ENCODE measurements around the gene KRTAP10-3. TPM values are rescaled to one million over a fixed set of nuclear protein-coding genes. Genes with fewer than 3 reads are reported as not detected.

The KRTAP10-3 gene
- polyA plus RNA-seq, 2 of the 4 experiments (the other 2 are of a cell fraction), result not detected

DNA sequence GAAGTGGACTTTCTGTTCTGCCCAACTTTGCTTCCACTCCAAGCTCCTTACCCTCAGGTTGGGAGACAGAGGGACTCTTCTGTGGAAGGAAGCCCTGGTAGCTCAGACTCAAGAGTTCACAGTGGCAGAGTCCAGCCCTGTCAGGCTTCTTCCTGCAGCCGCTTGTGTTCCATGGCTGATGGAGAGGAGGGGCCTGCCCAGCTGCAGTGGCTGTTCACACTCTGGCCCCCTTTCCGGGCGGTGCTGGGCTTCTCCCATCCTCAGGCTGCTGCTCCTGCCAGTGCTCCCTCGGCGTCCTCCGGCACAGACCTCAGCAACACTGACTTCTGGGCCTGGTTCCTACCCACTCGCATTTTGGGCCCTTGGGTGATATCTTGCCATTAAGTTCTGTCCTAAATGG, 22.6 kb downstream of the KRTAP10-3 start:
- no peak overlapping the region for H3K4me2 ChIP-seq
- no peak for FAIRE-seq
- no peak for ATAC-seq
- WGBS (ENCODE audit: missing lambda C conversion rate), result 55% methylated on average over 6 of the region's 7 CpGs
- no peak overlapping the region for H3K4me3 ChIP-seq
- POLR2A ChIA-PET, result no interaction called here
- DNase-seq (ENCODE audit: low read depth in 1 of 2, low spot score in 1 of 2), result no peak
- no peaks in the 10 kb centered on the region for H3K4me1 ChIP-seq
- H3K9me3 ChIP-seq, result no peaks in the 10 kb centered on the region
- H3K27ac ChIP-seq, result no peak overlapping the region
- CTCF ChIA-PET, result no interaction called here
- TF ChIP-seq SMC3 (IDR thresholded peaks at IDR 0.05) (no peak), CHD4 (IDR thresholded peaks at IDR 0.05; ENCODE audit: borderline replicate concordance) (no peak), NR3C1 (IDR thresholded peaks at IDR 0.05) (no peak), ZC3H11A (IDR thresholded peaks at IDR 0.05) (no peak), EP300 (IDR thresholded peaks at IDR 0.05) (no peak), ZNF302 (CRISPR knock-in tag; IDR thresholded peaks at IDR 0.05) (no peak), CBX2 (IDR thresholded peaks at IDR 0.05; ENCODE audit: borderline replicate concordance, low read depth) (no peak), PBX3 (IDR thresholded peaks at IDR 0.05) (no peak), RFX5 (IDR thresholded peaks at IDR 0.05) (no peak), SREBF2 (IDR thresholded peaks at IDR 0.05) (no peak)
- TF ChIP-seq, protein P1, sequence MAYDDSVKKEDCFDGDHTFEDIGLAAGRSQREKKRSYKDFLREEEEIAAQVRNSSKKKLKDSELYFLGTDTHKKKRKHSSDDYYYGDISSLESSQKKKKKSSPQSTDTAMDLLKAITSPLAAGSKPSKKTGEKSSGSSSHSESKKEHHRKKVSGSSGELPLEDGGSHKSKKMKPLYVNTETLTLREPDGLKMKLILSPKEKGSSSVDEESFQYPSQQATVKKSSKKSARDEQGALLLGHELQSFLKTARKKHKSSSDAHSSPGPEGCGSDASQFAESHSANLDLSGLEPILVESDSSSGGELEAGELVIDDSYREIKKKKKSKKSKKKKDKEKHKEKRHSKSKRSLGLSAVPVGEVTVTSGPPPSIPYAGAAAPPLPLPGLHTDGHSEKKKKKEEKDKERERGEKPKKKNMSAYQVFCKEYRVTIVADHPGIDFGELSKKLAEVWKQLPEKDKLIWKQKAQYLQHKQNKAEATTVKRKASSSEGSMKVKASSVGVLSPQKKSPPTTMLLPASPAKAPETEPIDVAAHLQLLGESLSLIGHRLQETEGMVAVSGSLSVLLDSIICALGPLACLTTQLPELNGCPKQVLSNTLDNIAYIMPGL (CRISPR knock-in tag; IDR thresholded peaks at IDR 0.05; ENCODE audit: borderline replicate concordance), result no peak

DNA sequence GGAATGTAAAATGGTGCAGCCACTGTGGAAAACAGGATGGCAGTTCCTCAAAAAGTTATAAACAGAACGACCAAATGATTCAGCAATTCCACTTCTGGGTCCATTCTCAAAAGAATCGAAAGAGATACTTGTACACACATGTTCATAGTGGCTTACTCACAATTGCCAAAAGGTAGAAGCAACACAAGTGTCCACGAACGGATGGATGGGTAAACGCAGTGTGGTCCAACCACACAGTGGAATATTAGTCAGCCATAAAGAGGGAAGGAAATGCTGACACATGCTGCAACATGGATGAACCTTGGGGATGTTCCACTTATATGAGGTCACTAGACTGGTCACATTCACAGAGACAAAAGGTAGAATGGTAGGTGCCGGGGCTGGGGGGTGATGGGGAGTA, 23.9 kb downstream of the KRTAP10-3 start:
- no peak for ATAC-seq

GRCh38 chr21:44533891-44534627, 24.5 kb downstream of the KRTAP10-3 start:
- WGBS (ENCODE audit: missing lambda C conversion rate), result 52% methylated on average over 6 of the region's 21 CpGs
- no peaks in the 10 kb centered on the region for H3K4me1 ChIP-seq
- TF ChIP-seq RAD21 (conservative IDR thresholded peaks at IDR 0.05 in 1 of 2, IDR thresholded peaks at IDR 0.05 in 1 of 2) (no peak), CBX2 (IDR thresholded peaks at IDR 0.05; ENCODE audit: borderline replicate concordance, low read depth) (no peak), ESRRA (IDR thresholded peaks at IDR 0.05; ENCODE audit: borderline replicate concordance, low read length) (no peak), JUNB (IDR thresholded peaks at IDR 0.05) (no peak), ZSCAN20 (CRISPR knock-in tag; IDR thresholded peaks at IDR 0.05) (no peak)
- TF ChIP-seq, protein P2, sequence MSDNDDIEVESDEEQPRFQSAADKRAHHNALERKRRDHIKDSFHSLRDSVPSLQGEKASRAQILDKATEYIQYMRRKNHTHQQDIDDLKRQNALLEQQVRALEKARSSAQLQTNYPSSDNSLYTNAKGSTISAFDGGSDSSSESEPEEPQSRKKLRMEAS (IDR thresholded peaks at IDR 0.05), result no peak
- POLR2A ChIA-PET, result no interaction called here
- no peak overlapping the region for H3K4me3 ChIP-seq
- no peak overlapping the region for H3K27ac ChIP-seq
- no peak overlapping the region for H3K4me2 ChIP-seq
- DNase-seq (ENCODE audit: low read depth in 1 of 2, low spot score in 1 of 2), result no peak
- no peak for FAIRE-seq
- no peaks in the 10 kb centered on the region for H3K9me3 ChIP-seq
- CTCF ChIA-PET, result interaction anchor here (1.7 kb wide), 1 partner anchor 24 kb away, joined by 6 read pairs; no protein-coding TSS in a partner anchor
- no peak for ATAC-seq

More for the DNA sequence above, 23.9 kb downstream of the KRTAP10-3 start:
- POLR2A ChIA-PET, result no interaction called here
- Histone ChIP-seq H3K4me2 (no peak overlapping the region), H3K4me3 (no peak overlapping the region), H3K9me3 (no peaks in the 10 kb centered on the region), H3K4me1 (no peaks in the 10 kb centered on the region), H3K27ac (no peak overlapping the region)
- DNase-seq (ENCODE audit: low read depth in 1 of 2, low spot score in 1 of 2), result no peak
- TF ChIP-seq ESRRA (IDR thresholded peaks at IDR 0.05; ENCODE audit: borderline replicate concordance, low read length) (no peak), TP53 (CRISPR knock-in tag; IDR thresholded peaks at IDR 0.05) (no peak), GATA3 (IDR thresholded peaks at IDR 0.05; ENCODE audit: borderline replicate concordance) (no peak), EHF (CRISPR knock-in tag; IDR thresholded peaks at IDR 0.05) (no peak), MYC (IDR thresholded peaks at IDR 0.05; ENCODE audit: borderline replicate concordance, low read length) (no peak), CHD4 (IDR thresholded peaks at IDR 0.05; ENCODE audit: borderline replicate concordance) (no peak), FOSB (CRISPR knock-in tag; IDR thresholded peaks at IDR 0.05) (no peak), PHF8 (IDR thresholded peaks at IDR 0.05; ENCODE audit: borderline replicate concordance, low read depth) (no peak), EHMT2 (IDR thresholded peaks at IDR 0.05; ENCODE audit: low read depth) (no peak), SREBF2 (IDR thresholded peaks at IDR 0.05) (no peak), EP300 (IDR thresholded peaks at IDR 0.05) (no peak)
- TF ChIP-seq, protein P3, sequence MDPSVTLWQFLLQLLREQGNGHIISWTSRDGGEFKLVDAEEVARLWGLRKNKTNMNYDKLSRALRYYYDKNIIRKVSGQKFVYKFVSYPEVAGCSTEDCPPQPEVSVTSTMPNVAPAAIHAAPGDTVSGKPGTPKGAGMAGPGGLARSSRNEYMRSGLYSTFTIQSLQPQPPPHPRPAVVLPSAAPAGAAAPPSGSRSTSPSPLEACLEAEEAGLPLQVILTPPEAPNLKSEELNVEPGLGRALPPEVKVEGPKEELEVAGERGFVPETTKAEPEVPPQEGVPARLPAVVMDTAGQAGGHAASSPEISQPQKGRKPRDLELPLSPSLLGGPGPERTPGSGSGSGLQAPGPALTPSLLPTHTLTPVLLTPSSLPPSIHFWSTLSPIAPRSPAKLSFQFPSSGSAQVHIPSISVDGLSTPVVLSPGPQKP (IDR thresholded peaks at IDR 0.05; ENCODE audit: low read depth, low read length), result no peak
- TF ChIP-seq, protein P4, sequence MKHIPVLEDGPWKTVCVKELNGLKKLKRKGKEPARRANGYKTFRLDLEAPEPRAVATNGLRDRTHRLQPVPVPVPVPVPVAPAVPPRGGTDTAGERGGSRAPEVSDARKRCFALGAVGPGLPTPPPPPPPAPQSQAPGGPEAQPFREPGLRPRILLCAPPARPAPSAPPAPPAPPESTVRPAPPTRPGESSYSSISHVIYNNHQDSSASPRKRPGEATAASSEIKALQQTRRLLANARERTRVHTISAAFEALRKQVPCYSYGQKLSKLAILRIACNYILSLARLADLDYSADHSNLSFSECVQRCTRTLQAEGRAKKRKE (CRISPR knock-in tag; IDR thresholded peaks at IDR 0.05; ENCODE audit: low read depth), result no peak
- CTCF ChIA-PET, result no interaction called here
- FAIRE-seq, result no peak
- 87% methylated on average over 6 of the region's 6 CpGs for WGBS (ENCODE audit: missing lambda C conversion rate)

All from A549 (cell line).